HepG2 (cell line): ENCODE results near the gene ANKIB1.

Source experiments
- CTCF ChIP-seq: sonication (generic); formaldehyde crosslinking; IDR thresholded peaks from 2 replicates; pipeline ENCODE4 v1.5.0; 2020; ENCODE audit warnings: mild to moderate bottlenecking, missing genetic modification reagents, moderate library complexity
- HIC2 ChIP-seq: sonication (generic); formaldehyde crosslinking; IDR thresholded peaks from 2 replicates; pipeline ENCODE4 v1.9.0; 2022; ENCODE audit warnings: low read depth, missing genetic modification reagents
- RNF219 ChIP-seq: sonication (generic); formaldehyde crosslinking; IDR thresholded peaks from 2 replicates; pipeline ENCODE4 v1.5.0; 2020; ENCODE audit warnings: mild to moderate bottlenecking, missing genetic modification reagents
- TCF7L2 ChIP-seq: IDR thresholded peaks from 2 replicates; pipeline ENCODE4 v1.6.1; 2011; ENCODE audit warnings: mild to moderate bottlenecking, low read depth, low read length, moderate library complexity
- ZNF264 ChIP-seq: sonication (generic); formaldehyde crosslinking; IDR thresholded peaks from 2 replicates; pipeline ENCODE4 v1.4.0; 2020; ENCODE audit warnings: missing genetic modification reagents

- TF ChIP-seq TCF7L2 (no peak), ZNF264 (CRISPR knock-in tag) (no peak), CTCF (no peak), RNF219 (CRISPR knock-in tag) (no peak), HIC2 (no peak)
These were observed 9.5 kb downstream of the ANKIB1 start for GRCh38 chr7:92255308-92255707.
